Stimulated activated CD4-positive, alpha-beta T cell treated with anti-CD3 and anti-CD28 coated beads, Interleukin-2, amount 100 ng/mL, for 24 hours (primary cell): ENCODE data around the gene PCYT1B.
A peak's percentile ranks its signal among the peaks of the same experiment; 100 is the strongest.

Source experiments
- DNase-seq, 2 donors: peaks; one replicate each; pipeline ENCODE4 v3.0.0-alpha.2; 2020

PCYT1B gene

DNA sequence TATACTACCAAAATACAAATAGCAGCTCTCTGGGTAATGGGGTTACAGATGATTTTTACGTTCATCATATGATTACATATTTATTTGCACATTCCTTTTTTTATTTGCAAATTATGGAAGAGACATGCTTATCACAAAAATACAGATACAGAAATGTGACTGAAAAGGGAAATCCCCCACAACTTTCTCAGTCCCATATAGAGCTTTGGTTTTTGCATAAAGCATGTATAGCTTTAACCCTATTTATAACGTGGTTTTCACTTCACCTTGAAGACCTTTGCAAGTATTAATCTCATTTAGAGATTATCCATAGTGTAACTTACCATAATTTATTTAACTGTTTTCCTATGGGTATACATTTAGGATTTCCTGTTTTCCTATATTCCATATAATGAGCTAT, 126.7 kb downstream of the PCYT1B start:
- no peak for DNase-seq

DNA sequence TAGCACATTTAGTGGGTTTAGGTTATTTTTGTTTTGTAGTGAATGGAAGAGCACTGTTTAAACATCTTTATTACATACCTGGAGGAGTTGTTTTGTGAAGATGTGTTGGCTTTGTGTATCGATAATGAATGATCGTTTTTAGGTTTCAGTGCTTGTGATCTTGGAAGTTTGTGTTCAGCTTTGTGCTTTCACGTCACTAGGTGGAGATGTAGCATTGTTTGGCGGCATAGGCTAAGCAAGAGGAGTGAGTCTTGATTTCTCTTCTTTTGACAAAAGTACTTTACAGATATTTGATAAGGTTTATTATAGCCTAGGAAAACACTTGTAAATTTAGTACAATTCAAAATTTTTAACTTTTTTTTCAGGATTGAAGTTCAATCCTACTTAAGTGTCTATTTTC, 131.7 kb downstream of the PCYT1B start:
- no peak for DNase-seq

DNA sequence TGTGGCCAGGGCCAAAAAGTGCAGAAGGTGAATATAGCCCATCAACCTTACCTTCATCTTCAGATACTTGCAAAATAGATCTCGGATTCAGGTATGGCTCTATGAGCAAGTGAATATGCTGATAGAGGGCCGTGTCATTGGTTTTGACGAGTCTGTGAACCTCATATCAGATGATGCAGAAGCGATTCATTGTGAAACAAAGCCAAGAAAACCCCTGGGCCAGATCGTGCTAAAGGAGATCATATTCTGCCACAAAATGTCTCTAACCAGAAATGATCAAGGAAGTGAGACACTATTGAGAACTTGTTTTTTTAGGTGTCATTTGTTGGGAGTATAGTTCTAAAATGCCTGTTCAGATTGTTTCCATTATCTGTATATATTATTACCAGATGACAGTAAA, 133.7 kb downstream of the PCYT1B start:
- peak; percentile 11 to 18 for DNase-seq

DNA sequence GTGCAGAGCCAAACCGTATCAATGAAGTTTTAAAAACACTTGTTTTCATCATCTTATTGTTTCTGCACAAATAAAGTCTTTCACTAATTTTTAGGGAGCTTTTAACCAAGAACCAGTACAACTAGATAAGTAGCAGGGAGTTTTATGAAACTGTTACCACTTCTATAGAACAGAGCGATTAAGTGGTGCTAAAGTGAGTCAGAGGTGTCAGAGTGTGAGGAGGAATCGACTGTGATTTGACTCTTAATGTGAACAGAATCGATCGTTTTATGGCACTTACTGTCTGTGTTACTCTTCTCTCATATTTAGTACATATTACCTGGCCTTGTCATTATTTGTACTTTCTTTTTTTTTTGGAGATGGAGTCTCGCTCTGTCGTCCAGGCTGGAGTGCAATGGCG, 138.8 kb downstream of the PCYT1B start:
- DNase-seq, result no peak
